GM12878 (cell line): ENCODE measurements around the gene PHLDB3. TPM values are rescaled to one million over a fixed set of nuclear protein-coding genes. Genes with fewer than 3 reads are reported as not detected.

ENCODE experiments used
- ATAC-seq: fragments of 200-7000 bp; cut with Tn5 transposase; 3 replicates; pipeline ENCODE4 v1.9.1; 2020; ENCODE audit warnings: mild to moderate bottlenecking, moderate library complexity
- BruUV-seq: library from RNA; stranded (reverse); fragments of 400-500 nt; replicated peaks from 2 replicates; lab custom pipeline; 2021; lab: Mats Ljungman, UMichigan
- CTCF ChIA-PET: fragments of 300-600 bp; sonication (Branson Sonifier 250); formaldehyde crosslinking; extraction: SDS; loops from one replicate; lab custom pipeline; 2021; ENCODE audit warnings: inconsistent platforms; lab: Yijun Ruan, JAX
- POLR2A ChIA-PET: fragments of 350-600 bp; formaldehyde crosslinking; extraction: SDS; loops from one replicate; lab custom pipeline; 2021; ENCODE audit warnings: inconsistent platforms; lab: Charles Lee
- RAD21 ChIA-PET: fragments of 300-600 bp; sonication (Branson Sonifier 250); formaldehyde crosslinking; loops from one replicate; lab custom pipeline; 2023; ENCODE audit warnings: antibody characterized with exemption; ENCODE audit not compliant: unreplicated experiment; lab: Charles Lee
- SMC1A ChIA-PET: fragments of 300-600 bp; sonication (Branson Sonifier 250); formaldehyde crosslinking; loops from one replicate; lab custom pipeline; 2023; ENCODE audit not compliant: unreplicated experiment, uncharacterized antibody; lab: Charles Lee
- DNase-seq: peaks from one replicate; pipeline ENCODE4 v3.0.0-alpha.2; 2011; ENCODE audit warnings: low read depth, low spot score
- FAIRE-seq: peaks from 3 replicates; lab custom pipeline; 2011; peaks lifted over from hg19 to GRCh38; lab: Jason Lieb, UNC
- H2AFZ ChIP-seq: 2 replicates; pipeline ENCODE4 v1.6.0; 2011; ENCODE audit warnings: low read depth, low read length, control low read depth; ENCODE audit not compliant: control insufficient read depth
- H3K27ac ChIP-seq: 2 replicates; pipeline ENCODE4 v1.5.1; 2011; ENCODE audit warnings: control low read depth; ENCODE audit not compliant: control insufficient read depth, insufficient read depth
- H3K27me3 ChIP-seq, 2 experiments: replicated peaks in 1 of 2; 2 replicates each; pipeline versions ENCODE4 v1.6.0 to v1.6.1; 2011; ENCODE audit warnings: low read length in 1 of 2; ENCODE audit not compliant: control insufficient read depth in 2 of 2, insufficient read depth in 2 of 2
- H3K36me3 ChIP-seq, 2 experiments: 2 replicates each; pipeline ENCODE4 v1.5.1; 2011; ENCODE audit warnings: low read length in 1 of 2; ENCODE audit not compliant: control insufficient read depth in 2 of 2, insufficient read depth in 2 of 2
- H3K4me1 ChIP-seq: 2 replicates; pipeline ENCODE4 v1.6.1; 2011; ENCODE audit warnings: mild to moderate bottlenecking, low read length, moderate library complexity, mixed read lengths; ENCODE audit not compliant: control insufficient read depth, insufficient read depth
- H3K4me2 ChIP-seq: 2 replicates; pipeline ENCODE4 v1.6.0; 2011; ENCODE audit warnings: control low read depth; ENCODE audit not compliant: control insufficient read depth, insufficient read depth
- H3K4me3 ChIP-seq: fragments of 200-600 bp; sonication (generic); 2 replicates; pipeline ENCODE4 v1.5.1; 2016
- H3K79me2 ChIP-seq: 2 replicates; pipeline ENCODE4 v1.6.0; 2011; ENCODE audit warnings: low read length; ENCODE audit not compliant: control insufficient read depth, insufficient read depth
- H3K9ac ChIP-seq: 2 replicates; pipeline ENCODE4 v1.8.0; 2011; ENCODE audit warnings: low read length, control low read depth, mixed read lengths; ENCODE audit not compliant: control insufficient read depth, insufficient read depth
- H3K9me3 ChIP-seq: replicated peaks from 3 replicates; pipeline ENCODE4 v1.5.1; 2011; ENCODE audit warnings: mild to moderate bottlenecking, low read length; ENCODE audit not compliant: control insufficient read depth, insufficient read depth
- H4K20me1 ChIP-seq: 2 replicates; pipeline ENCODE4 v1.6.0; 2011; ENCODE audit not compliant: control insufficient read depth, insufficient read depth
- ASH2L ChIP-seq: fragments of 300-600, 200-600 bp; sonication (generic); IDR thresholded peaks from 2 replicates; pipeline ENCODE4 v1.6.1; 2017; ENCODE audit warnings: low read depth, mild to moderate bottlenecking, borderline replicate concordance
- BCL3 ChIP-seq: IDR thresholded peaks from 2 replicates; pipeline ENCODE4 v1.6.1; 2011; ENCODE audit warnings: borderline replicate concordance, low read depth, mild to moderate bottlenecking, moderate library complexity, low read length; ENCODE audit not compliant: insufficient read depth, poor library complexity, severe bottlenecking
- BHLHE40 ChIP-seq, 2 experiments: fragments of 450-650 bp in 1 of 2; IDR thresholded peaks; 2 replicates each; pipeline ENCODE4 v1.6.1; 2011 to 2017; ENCODE audit warnings: low read depth in 2 of 2, borderline replicate concordance in 1 of 2, improper control_type of control experiment in 1 of 2, low read length in 1 of 2, mild to moderate bottlenecking in 1 of 2
- CBX3 ChIP-seq: fragments of 200-600 bp; sonication (generic); IDR thresholded peaks from 2 replicates; pipeline ENCODE4 v1.6.1; 2016; ENCODE audit warnings: low read depth, borderline replicate concordance
- EZH2 ChIP-seq: IDR thresholded peaks from 2 replicates; pipeline ENCODE4 v1.6.1; 2012; ENCODE audit warnings: low read depth, mild to moderate bottlenecking, control low read depth, inconsistent platforms, low read length, borderline replicate concordance; ENCODE audit not compliant: control insufficient read depth
- KAT2A ChIP-seq: conservative IDR thresholded peaks from 2 replicates; pipeline ENCODE4 v1.6.1; 2011; ENCODE audit warnings: low read depth, low read length; ENCODE audit not compliant: control insufficient read depth
- LARP7 ChIP-seq: fragments of 450-650 bp; IDR thresholded peaks from 2 replicates; pipeline ENCODE4 v1.6.1; 2017; ENCODE audit warnings: mild to moderate bottlenecking
- MAX ChIP-seq: IDR thresholded peaks from 2 replicates; pipeline ENCODE4 v1.6.1; 2012; ENCODE audit warnings: low read depth, low read length, improper control_type of control experiment
- NR2F1 ChIP-seq: fragments of 450-650 bp; conservative IDR thresholded peaks from 2 replicates; pipeline ENCODE4 v1.6.1; 2017; ENCODE audit warnings: mild to moderate bottlenecking
- RAD21 ChIP-seq: IDR thresholded peaks from 2 replicates; pipeline ENCODE4 v1.6.1; 2011; ENCODE audit warnings: mild to moderate bottlenecking, low read depth, low read length, moderate library complexity; ENCODE audit not compliant: insufficient read depth
- RB1 ChIP-seq: fragments of 450-650 bp; formaldehyde crosslinking; IDR thresholded peaks from 2 replicates; pipeline ENCODE4 v1.6.1; 2017; ENCODE audit warnings: mild to moderate bottlenecking, borderline replicate concordance
- RCOR1 ChIP-seq: conservative IDR thresholded peaks from 2 replicates; pipeline ENCODE4 v1.6.1; 2012; ENCODE audit warnings: low read depth, low read length, improper control_type of control experiment
- STAT3 ChIP-seq: IDR thresholded peaks from 2 replicates; pipeline ENCODE4 v1.6.1; 2011; ENCODE audit warnings: low read depth, low read length, improper control_type of control experiment
- WGBS: methylation state at CpG from one replicate; pipeline ENCODE4 v1.1.6; 2016; ENCODE audit warnings: low lambda C conversion rate; ENCODE audit not compliant: insufficient replicate concordance, insufficient coverage; ENCODE audit errors: missing lambda C conversion rate; 5-methylcytosine and 5-hydroxymethylcytosine counted together
- in situ Hi-C: fragments of 300-500 bp; cut with MboI; formaldehyde crosslinking; loops from 9 replicates; pipeline ENCODE4 v1.14.3; 2018; ENCODE audit warnings: mixed read lengths
- intact Hi-C: fragments of 100-400 bp; cut with micrococcal nuclease; formaldehyde crosslinking; loops from one replicate; pipeline ENCODE4 v1.14.2; 2022; ENCODE audit not compliant: unreplicated experiment
- polyA plus RNA-seq, 11 experiments: library from polyadenylated mRNA; depleted of rRNA in 4 of 11; unstranded in 6 of 11; stranded (reverse) in 5 of 11; fragments of >200 nt; fragmentation: Nextera tagmentation in 4 of 11; fragmentation: Illumina TruSeq in 1 of 11; extraction: Ambion mirVana in 4 of 11; extraction: Trizol in 1 of 11; gene quantifications; 1 replicate in 1 of 11; 2 replicates in 10 of 11; pipeline versions ENCODE4 v1.2.1 to v1.2.3, GENCODE V29; 2011 to 2016; ENCODE audit warnings: inconsistent platforms in 2 of 11, missing spikeins in 2 of 11, low read depth in 1 of 11
- total RNA-seq, 4 experiments: library from RNA; depleted of rRNA in 3 of 4; stranded (reverse); fragments of >200 nt in 3 of 4; fragmentation: Illumina TruSeq in 1 of 4; extraction: Trizol in 1 of 4; gene quantifications; 2 replicates each; pipeline versions ENCODE4 v1.2.1 to v1.2.3, GENCODE V29; 2013 to 2021
- TF ChIP-seq, protein P1 (sequence below): IDR thresholded peaks from 2 replicates; pipeline ENCODE4 v1.6.1; 2012; ENCODE audit warnings: low read length, inconsistent platforms
- TF ChIP-seq, protein P2 (sequence below): fragments of 450-650 bp; formaldehyde crosslinking; IDR thresholded peaks from 2 replicates; pipeline ENCODE4 v1.4.0; 2022; ENCODE audit warnings: mild to moderate bottlenecking, moderate library complexity

Gene PHLDB3
- total and polyA plus RNA-seq, 10 of the 15 experiments (the other 5 are each of a cell fraction or from before 2014, with no cell fraction given), result 0.13 to 13.0 (median 5.5) TPM

- DNase-seq (no peak), ATAC-seq (no peak), FAIRE-seq (no peak)
- no TSS peak for BruUV-seq
- H3K9ac ChIP-seq, result no peak overlapping the region
- H3K9me3 ChIP-seq, result no peaks in the 10 kb centered on the region
- no peak overlapping the region for H3K4me3 ChIP-seq
- ChIA-PET RAD21 (interaction anchor here (2.1 kb wide), 1 partner anchor 161 kb away, joined by 8 read pairs; no protein-coding TSS in a partner anchor), CTCF (interaction anchor here (1.7 to 5.1 kb wide), 3 partner anchors 9 to 86 kb away, joined by 6 to 65 read pairs (median 15); no protein-coding TSS in a partner anchor), SMC1A (interaction anchor here (0.9 to 1.1 kb wide), 2 partner anchors 85 to 161 kb away, joined by 3 to 8 read pairs; no protein-coding TSS in a partner anchor), POLR2A (no interaction called here)
- WGBS, result 44% methylated on average over 5 of the region's 6 CpGs
- H3K36me3 ChIP-seq, result no peaks in the 10 kb centered on the region
- no peaks in the 10 kb centered on the region for H3K79me2 ChIP-seq
- no peaks in the 10 kb centered on the region for H3K4me1 ChIP-seq
- H2AFZ ChIP-seq, result no peak overlapping the region
- no peak overlapping the region for H3K4me2 ChIP-seq
- in situ Hi-C loops (no loop called here), intact Hi-C loops (no loop called here)
- H3K27ac ChIP-seq, result no peak overlapping the region
- no peaks in the 10 kb centered on the region for H3K27me3 ChIP-seq
- no peaks in the 10 kb centered on the region for H4K20me1 ChIP-seq
- TF ChIP-seq NR2F1 (no peak), KAT2A (no peak), BHLHE40 (IDR thresholded peaks at IDR 0.05; ENCODE audit: borderline replicate concordance in 1 of 2, low read depth in 2 of 2, low read length in 1 of 2) (no peak), RCOR1 (no peak), ASH2L (no peak), RAD21 (no peak), LARP7 (no peak), EZH2 (no peak), BCL3 (no peak), MAX (no peak), STAT3 (no peak), CBX3 (no peak), RB1 (no peak)
- TF ChIP-seq, protein P1, sequence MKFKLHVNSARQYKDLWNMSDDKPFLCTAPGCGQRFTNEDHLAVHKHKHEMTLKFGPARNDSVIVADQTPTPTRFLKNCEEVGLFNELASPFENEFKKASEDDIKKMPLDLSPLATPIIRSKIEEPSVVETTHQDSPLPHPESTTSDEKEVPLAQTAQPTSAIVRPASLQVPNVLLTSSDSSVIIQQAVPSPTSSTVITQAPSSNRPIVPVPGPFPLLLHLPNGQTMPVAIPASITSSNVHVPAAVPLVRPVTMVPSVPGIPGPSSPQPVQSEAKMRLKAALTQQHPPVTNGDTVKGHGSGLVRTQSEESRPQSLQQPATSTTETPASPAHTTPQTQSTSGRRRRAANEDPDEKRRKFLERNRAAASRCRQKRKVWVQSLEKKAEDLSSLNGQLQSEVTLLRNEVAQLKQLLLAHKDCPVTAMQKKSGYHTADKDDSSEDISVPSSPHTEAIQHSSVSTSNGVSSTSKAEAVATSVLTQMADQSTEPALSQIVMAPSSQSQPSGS, result no peak
- TF ChIP-seq, protein P2, sequence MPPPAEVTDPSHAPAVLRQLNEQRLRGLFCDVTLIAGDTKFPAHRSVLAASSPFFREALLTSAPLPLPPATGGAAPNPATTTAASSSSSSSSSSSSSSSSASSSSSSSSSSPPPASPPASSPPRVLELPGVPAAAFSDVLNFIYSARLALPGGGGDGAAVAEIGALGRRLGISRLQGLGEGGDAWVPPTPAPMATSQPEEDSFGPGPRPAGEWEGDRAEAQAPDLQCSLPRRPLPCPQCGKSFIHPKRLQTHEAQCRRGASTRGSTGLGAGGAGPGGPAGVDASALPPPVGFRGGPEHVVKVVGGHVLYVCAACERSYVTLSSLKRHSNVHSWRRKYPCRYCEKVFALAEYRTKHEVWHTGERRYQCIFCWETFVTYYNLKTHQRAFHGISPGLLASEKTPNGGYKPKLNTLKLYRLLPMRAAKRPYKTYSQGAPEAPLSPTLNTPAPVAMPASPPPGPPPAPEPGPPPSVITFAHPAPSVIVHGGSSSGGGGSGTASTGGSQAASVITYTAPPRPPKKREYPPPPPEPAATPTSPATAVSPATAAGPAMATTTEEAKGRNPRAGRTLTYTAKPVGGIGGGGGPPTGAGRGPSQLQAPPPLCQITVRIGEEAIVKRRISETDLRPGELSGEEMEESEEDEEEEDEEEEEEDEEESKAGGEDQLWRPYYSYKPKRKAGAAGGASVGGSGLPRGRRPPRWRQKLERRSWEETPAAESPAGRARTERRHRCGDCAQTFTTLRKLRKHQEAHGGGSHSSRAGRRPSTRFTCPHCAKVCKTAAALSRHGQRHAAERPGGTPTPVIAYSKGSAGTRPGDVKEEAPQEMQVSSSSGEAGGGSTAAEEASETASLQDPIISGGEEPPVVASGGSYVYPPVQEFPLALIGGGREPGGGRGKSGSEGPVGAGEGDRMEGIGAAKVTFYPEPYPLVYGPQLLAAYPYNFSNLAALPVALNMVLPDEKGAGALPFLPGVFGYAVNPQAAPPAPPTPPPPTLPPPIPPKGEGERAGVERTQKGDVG, result no peak
Observed at GRCh38 chr19:43433689-43434088, 70.9 kb downstream of the PHLDB3 start.
